GM21529 (cell line): ENCODE data around the gene PSRC1.
A peak's percentile ranks its signal among the peaks of the same experiment; 100 is the strongest.
"Not testable (repeated sequence)": the region's sequence is repeated elsewhere in the genome, so short reads cannot be mapped to it uniquely, and the experiment has no call there.

Source experiments
- ATAC-seq: cut with Tn5 transposase; IDR thresholded peaks from one replicate; pipeline ENCODE4 v1.9.1; 2021; ENCODE audit not compliant: unreplicated experiment

Gene PSRC1

DNA sequence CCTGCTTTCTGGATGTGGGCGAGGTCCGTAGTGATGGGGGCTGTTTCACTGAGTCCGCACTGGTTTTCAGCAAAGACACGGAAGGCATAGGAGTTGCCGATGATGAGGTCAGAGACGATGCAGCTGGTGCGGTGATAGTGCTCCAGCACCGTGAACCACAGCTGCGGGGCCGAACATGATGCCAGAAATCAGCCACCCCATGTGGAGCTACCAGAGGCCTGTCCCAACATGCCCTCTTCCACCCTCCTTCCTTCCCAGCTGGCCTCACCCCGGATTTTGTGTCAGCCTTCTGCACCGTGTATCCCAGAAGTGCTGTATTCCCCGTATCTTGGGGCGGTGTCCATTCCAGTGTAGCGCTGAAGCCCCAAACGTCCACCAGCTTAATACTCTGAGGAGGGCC is 13.8 kb upstream of the PSRC1 start:
- ATAC-seq, result no peak

DNA sequence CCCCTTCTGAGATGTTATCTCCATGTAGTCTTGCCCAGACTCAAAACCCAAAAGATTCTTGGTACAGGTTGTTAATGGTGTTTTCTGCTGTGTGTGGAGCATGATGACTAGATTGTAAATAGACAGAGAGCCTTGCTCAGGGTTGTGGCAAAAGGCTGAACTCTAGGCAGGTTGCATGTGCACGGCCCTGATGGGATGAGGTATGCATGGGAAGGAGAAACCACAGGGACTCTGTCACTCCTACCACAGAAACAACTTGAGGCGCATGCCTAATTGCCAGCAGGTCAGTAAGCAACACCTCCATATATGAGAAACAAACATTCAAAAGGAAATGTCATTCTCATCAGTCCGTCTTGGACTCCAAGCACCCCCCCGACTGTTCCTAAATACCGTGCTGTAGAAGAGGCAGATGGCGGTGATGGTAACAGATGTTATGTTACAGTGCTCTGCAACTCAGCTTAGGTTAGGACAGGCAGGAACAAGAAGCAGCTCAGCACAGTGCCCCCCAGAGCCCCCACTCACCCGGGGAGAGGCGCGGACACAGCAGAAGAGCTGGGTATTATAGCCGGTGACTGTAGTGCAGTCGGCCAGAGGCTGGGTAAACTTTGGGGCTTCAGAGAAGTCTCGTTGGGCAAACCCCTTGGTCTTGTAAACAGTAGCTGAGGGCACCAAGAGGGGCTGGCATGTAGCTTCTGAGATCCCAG is 12.9 kb upstream of the PSRC1 start:
- no peak for ATAC-seq

DNA sequence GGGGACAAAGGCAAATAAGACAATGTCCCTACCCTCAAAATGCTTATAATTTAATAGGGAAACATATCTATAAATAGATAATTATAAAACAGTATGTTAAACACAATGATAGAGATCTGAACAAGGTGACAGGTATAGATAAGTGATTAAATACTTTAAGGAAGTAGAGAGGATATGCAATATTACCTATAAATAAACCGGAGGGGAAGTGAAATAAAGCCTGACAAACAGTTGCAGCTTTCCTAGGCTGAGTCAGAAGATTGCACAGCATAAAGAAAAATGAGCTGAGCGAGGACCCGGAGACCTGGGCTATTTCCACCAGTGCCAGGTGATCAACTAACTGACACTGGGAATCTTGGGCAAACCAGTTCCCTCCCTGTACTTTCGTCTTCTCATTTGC is 11.5 kb upstream of the PSRC1 start:
- no peak for ATAC-seq

DNA sequence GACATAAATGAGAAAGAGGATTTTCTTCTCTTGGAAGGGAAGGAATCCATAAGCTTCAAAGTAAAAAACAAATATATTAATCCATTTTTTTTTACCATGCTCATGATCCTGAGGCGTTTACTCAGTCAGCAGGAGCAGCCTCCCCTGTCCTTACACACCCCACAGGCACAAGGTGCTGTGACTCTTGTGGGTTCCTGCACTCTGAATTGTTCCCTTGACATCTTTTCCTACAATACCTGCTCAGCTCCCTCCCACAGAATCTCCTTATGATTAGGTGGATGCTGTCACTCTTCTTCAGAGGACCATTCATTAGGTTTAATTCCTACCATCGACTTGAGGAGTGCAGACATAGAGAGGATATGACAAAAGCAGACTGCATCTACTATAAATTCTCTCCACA is 10.1 kb upstream of the PSRC1 start:
- no peak for ATAC-seq

DNA sequence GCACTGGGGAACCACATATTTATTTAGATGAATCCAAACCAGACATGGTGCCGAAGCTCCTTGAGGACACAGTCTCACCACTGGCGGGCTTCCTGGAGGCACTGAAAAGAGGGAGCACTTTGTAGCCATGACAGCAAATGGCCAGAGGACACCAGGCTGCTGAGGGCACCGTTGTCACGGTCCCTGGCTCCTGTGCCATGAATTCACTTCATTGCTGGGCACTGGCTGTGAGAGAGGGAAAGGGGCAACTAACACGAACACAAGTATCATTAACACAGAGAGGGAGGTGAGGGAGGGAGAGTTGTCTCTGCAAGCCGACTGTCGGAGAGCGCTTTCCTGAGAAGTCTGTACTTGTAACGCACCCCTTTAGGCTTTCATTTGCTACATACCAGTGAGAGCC is 9.4 kb upstream of the PSRC1 start:
- no peak for ATAC-seq

DNA sequence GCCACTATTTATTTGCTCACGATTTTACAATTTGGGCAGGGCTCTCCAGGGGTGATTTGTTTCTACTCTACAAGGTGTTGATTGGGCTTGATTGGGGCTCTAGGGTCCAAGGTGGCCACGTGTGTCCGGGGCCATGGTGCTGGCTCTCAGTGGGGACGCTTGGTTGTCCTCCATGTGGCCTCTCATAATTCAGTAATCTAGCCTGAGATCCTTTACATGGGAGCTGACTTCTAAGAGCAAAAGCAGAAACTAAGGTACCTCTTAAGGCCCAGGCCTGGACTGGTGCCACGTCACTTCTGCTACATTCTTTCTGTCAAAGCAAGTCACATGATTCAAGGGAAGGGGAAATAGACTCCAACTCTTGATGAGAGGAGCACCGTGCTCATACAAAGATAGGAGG is 8.1 kb upstream of the PSRC1 start:
- ATAC-seq, result no peak

DNA sequence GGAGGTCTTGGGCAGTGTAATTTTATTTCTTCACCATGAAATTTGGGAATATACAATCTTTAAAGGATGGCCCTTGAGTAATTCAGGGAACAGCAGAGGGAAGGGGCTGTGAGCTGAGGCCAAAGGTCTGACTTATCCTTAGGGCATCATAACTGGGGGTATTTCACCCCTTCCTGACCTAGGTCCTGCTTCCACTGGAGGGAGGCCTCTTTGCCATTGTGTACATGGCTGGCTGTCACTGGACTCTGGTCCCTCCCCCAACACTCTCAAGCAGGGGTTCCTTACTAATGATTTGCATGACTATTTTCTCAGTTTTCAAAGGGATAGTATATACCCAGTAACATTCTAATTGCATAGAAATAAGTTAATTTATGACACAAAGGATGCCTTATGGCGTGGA is 7.2 kb upstream of the PSRC1 start:
- no peak for ATAC-seq

DNA sequence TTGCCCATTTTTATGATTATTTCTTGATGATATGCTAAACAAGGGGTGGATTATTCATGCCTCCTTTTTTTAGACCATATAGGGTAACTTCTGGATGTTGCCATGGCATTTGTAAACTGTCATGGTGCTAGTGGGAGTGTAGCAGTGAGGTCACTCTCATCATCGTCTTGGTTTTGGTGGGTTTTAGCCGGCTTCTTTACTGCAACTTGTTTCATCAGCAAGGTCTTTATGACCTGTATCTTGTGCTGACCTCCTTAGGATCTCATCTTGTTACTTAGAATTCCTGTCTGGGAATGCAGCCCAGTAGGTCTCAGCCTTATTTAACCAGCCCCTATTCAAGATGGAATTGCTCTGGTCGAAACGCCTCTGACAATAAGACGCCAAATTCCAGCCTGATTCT is 3.8 kb upstream of the PSRC1 start:
- ATAC-seq, result not testable (repeated sequence)

DNA sequence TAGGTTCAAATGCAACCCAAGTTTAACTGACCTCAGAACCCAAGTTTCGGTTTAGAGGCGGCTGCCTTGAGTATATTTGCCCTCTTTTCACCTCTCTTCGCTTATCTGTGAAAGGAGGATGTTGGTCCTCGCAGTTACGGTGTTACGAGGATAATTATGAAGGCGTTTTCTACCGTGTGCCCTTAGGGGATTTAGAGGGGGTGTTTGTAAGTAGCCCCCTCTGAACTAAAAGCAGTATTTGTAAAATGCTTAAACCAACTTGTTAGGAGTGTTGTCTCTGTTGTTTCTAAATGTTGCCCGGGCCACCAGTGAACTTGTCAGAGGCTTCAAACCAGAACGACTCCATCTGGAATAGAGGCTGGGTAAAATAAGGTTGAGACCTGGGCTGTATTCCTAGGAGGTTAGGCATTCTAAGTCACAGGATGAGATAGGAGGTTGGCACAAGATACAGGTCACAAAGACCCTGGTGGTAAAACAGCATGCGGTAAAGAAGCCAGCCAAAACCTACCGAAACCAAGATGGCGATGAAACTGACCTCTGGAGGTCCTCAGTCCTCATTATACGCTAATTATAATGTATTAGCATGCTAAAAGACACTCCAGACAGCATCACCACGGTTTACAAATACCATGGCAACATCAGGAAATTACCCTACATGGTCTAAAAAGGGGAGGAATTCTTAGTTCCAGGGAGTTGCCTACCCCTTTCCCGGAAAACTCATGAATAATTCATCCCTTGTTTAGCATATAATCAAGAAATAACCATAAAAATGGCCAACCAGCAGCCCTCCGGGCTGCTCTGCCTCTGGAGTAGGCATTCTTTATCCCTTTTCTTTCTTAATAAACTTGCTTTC is 1.0 kb upstream of the PSRC1 start:
- ATAC-seq, result no peak

DNA sequence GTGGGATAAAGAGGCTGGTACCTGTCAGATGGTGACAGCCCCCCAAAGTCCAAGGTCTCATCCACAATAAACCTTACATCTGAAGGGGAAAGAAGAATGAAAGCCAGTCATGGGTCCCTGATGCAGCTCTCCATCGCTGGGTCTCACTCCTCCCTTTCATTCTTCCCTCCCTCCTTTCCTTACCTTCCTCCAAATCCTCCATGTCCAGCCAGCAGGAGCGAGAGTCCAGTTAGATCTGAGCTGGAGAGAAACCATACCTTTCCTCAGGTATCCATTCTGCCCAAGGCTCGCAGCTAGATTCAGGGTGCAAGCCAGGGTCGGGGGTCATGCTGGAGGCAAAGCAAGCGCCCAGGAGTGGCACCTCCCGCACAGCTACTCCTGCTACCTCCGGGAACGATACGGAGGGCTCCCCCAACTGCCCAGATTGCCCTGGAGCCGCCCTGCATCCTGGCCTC is 421 bp downstream of the PSRC1 start:
- no peak for ATAC-seq

DNA sequence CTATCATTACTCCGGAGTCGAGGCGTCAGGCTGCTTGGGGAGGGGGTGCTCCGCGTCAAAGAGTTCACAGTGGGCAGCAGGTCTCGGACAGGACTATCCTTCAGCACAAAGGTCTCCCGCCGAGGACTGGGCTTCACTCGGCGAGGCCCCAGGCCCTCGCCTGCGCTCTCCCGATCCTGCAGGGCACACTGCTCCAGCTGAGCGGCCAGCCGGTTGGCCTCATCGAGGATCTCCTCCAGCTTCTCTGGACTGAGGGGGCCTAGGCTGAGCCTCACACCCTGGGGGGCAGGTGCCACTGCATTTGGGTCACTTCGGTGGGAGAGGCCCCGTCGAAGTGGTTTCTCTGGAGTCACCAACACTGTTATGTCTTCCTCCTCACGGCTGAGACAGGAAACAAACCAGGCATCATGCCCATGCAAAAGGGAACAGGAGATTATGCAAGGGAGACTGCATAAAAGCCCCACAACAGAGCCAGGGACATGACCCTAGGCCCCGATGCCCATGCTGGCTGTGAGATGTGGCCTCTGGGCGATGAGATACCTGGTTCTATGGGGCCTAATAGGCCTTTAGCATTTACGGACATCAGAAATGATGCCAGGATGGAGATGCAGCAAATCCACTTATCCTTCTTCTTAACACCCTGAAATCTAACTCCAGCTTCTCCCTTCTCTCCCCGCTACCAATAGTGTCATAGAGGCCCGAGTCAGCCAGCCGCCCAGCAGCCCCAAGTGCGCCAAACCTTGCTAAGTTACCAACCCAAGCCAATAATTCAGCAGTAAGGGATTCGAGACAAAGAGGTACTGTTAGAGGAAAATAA is 1.1 kb downstream of the PSRC1 start:
- no peak for ATAC-seq

DNA sequence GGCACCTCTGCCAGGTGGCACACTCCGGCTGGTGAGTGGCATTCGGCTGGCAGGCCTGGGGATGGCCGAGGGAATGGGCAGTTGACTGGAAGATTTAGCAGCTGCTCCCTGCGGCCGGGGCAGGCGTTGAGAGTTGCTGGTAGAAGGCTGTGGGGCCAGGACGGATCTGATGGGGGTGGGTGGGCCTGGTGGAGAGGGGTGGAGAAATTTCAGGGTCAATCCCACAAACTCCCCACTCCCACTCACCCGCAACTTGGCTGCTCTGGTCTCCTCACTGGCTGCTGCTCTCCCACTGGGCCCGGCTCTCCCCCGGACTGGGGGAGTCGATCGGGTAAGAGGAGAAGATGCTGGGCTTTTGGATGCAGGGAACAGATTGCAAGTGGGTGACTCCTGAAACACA is 2.1 kb downstream of the PSRC1 start:
- no peak for ATAC-seq

DNA sequence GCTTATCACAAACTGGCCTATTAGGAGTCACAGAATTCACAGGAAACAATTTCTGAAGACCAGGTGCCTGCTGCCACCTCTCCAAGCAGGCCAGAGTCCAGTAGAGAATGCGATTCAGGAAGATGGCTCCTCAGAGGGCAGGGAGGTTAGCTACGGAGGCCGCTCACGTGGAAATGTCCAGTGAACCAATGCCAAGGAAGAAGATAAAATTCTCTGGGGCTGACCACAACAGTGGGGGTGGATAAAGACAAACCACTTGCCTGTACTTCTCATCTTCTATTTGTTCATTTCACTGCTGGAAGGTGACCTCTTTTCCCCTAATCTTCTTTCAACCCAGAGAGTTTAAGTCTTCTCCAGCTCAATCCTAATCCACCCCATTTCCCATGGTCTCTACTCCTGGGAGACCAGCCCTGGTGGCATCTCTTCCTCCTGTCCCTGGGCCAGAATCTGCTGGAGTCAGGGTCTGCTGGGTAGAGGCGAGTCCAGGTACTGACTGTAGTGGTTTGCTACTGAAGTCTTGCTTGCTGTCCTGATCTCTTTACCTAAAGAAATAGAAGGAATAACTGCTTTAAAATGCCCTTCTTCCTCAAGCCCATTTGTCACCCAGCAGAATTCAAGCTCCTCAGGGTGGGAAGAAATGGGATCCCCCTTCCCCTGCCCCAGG is 3.2 kb downstream of the PSRC1 start:
- no peak for ATAC-seq

DNA sequence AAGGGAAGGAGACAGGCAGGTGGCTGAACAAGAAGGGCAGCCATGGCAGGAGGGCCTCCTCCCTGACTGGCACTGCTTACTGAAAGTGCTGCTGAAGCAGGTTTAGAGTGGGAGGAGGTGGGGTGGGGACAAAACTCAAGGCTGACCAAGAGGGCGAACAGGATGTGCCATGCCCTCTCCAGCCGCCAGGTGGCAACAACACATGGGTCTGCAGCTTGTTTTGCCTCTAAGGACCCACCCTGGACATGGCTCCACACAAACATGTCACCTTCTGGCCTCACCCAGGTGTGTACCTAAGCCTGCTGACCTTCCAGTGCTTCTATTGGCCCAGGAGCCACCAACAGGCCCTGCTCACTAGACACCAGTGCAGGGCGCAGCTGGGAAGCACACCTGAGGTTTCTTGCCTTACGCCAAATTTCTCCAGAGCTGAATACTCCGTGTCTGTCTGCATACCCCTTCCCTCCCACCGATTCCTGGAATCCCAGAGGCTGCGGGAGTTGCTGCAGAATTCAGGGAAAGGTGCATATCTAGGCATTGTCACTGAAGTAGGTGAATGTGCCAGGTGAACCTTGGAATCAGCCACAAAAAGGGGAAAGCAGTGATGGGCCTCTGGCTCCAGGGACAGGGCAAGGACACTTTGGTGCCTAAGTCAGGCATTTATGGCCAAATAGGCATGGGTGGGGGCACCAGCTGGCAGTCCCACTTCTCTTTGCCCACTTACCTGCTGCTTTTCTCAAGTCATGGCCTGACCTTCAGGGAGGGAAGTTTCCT is 5.3 kb downstream of the PSRC1 start:
- peak; percentile 82 for ATAC-seq

DNA sequence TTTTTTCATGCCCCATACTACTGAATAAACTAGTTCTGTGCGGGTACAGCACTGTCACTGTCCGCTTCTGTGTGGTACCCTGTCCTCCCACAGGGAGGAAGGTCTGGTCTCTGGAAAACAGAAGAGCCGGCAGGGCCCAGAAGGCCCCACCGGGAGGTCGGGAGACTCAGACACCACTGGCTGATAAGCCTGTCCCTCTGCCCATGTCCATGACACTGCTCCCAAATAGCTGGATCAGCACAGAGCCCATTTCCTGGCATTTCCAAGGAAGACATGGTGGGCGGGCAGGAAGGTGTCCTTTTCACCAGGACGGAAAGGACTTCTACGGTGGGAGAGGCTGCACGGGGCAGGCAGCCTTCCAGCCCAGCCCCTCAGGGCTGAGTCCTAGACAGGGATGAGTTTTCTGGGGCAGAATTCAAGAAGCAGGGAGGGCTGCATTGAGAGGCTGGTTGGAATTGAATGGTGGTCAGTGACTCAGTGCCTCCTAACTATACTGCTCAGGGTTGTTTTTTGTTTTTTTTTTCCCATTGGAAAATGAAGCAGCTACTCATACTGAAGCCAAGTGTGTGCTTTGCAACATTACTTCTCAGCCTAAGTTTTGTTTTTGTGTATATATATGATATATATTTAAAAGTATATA is 7.1 kb downstream of the PSRC1 start:
- ATAC-seq, result no peak

DNA sequence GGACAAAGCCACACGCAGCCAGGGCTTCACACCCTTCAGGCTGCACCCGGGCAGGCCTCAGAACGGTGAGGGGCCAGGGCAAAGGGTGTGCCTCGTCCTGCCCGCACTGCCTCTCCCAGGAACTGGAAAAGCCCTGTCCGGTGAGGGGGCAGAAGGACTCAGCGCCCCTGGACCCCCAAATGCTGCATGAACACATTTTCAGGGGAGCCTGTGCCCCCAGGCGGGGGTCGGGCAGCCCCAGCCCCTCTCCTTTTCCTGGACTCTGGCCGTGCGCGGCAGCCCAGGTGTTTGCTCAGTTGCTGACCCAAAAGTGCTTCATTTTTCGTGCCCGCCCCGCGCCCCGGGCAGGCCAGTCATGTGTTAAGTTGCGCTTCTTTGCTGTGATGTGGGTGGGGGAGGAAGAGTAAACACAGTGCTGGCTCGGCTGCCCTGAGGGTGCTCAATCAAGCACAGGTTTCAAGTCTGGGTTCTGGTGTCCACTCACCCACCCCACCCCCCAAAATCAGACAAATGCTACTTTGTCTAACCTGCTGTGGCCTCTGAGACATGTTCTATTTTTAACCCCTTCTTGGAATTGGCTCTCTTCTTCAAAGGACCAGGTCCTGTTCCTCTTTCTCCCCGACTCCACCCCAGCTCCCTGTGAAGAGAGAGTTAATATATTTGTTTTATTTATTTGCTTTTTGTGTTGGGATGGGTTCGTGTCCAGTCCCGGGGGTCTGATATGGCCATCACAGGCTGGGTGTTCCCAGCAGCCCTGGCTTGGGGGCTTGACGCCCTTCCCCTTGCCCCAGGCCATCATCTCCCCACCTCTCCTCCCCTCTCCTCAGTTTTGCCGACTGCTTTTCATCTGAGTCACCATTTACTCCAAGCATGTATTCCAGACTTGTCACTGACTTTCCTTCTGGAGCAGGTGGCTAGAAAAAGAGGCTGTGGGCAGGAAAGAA is 8.1 kb downstream of the PSRC1 start:
- ATAC-seq, result no peak

DNA sequence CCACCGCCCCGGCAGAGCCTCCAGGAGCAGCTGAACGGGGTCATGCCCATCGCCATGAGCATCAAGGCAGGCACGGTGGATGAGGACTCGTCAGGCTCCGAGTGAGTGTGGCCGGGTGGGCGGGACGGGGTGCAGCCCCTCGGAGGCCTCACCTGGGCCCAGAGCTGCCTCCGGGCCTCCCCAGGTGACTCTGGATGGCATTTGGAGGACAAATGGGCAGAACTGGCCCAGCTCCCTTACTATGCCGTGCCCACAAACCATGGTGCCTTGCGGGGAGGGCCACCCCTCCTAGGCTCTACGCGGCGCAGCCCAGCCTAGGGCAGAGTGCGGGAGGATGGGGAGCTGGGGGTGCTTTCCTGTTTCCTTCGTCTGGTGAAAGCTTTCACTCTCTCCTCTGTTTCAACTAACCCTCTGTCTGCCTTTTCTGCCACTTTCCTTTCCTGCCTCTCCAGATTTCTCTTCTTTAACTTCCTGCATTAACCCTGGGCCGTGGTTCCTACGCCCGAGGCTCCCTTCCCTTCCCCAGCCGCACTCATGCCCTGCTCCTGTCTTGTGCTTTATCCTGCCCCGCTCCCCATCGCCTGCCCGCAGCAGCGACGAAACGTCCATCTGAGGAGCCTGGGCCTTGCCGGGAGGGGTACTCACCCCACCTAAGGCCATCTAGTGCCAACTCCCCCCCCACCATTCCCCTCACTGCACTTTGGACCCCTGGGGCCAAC is 9.2 kb downstream of the PSRC1 start:
- ATAC-seq, result no peak
